ENCODE results near the gene DDX1.
A peak's percentile ranks its signal among the peaks of the same experiment; 100 is the strongest.

Gene DDX1

DNA sequence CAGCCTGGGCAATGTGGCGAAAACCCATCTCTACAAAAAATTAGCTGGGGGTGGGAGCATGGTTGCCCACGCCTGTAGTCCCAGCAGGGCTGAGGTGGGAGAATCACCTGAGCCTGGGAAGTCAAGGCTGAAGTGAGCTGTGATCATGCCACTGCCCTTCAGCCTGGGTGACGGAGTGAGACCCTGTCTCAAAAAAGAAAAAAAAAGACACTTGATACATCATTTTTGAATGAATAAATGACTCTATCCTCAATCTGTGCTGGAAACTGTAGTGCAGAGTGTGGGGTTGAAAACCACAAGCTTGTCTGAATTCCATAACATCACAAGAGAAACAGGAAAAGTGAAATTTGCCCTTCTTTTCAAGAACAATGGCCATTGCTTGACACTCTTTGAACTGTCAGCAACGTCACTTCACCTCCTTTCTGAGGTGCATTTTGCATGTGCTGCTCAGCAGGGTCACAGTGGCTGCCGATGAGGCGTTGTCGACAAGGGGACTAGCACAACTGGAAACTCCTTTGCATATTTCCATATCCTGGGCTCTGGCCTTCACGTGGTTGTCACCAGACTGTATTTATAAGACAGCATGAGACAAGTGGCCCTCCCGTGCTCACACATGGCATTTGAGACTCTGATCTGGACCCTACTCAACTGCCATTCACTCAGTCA is 54.2 kb downstream of the DDX1 start:
- WGBS (ENCODE audit: extremely low coverage, insufficient coverage, insufficient read length) = no CpG with 5 or more reads among the region's 9 CpGs
- H3K4me1 ChIP-seq (ENCODE audit: control insufficient read depth in 1 of 2, insufficient read depth in 2 of 2, low read length in 2 of 2) = peaks cover 29 to 34% of the 10 kb centered on the region in 2 experiments
- peaks cover 19% of the 10 kb centered on the region for H3K79me1 ChIP-seq (ENCODE audit: low read length)
- H3K9me3 ChIP-seq (ENCODE audit: insufficient read depth, low read depth, low read length) = no peaks in the 10 kb centered on the region
- H2AK5ac ChIP-seq (ENCODE audit: low read length) = peak overlapping the region; percentile 90
- H3K27ac ChIP-seq (ENCODE audit: low read depth, low read length) = no peak overlapping the region
- no peaks in the 10 kb centered on the region for H3K27me3 ChIP-seq (ENCODE audit: insufficient read depth, low read length)
- H3K9ac ChIP-seq (ENCODE audit: low read length) = no peak overlapping the region
- no peak for DNase-seq
- H3K14ac ChIP-seq (ENCODE audit: low read length) = peak overlapping the region; percentile 34
- H4K91ac ChIP-seq (ENCODE audit: low read depth, low read length) = peak overlapping the region; percentile 55
- H2BK12ac ChIP-seq (ENCODE audit: low read length) = peak overlapping the region; percentile 77
- no peak overlapping the region for H2BK5ac ChIP-seq (ENCODE audit: low read depth, low read length, poor library complexity)
- H4K12ac ChIP-seq (ENCODE audit: low read depth, low read length) = no peak overlapping the region
- no peaks in the 10 kb centered on the region for H3K79me2 ChIP-seq (ENCODE audit: control insufficient read depth, insufficient read depth, low read length, poor library complexity)
- H2AFZ ChIP-seq (ENCODE audit: insufficient read depth, low read length, poor library complexity) = no peak overlapping the region
- H3K36me3 ChIP-seq (ENCODE audit: control insufficient read depth in 1 of 2, insufficient read depth in 2 of 2, low read length in 2 of 2) = no peaks in the 10 kb centered on the region
- H3K4me3 ChIP-seq (ENCODE audit: low read depth, low read length) = no peak overlapping the region
- no peak overlapping the region for H2BK120ac ChIP-seq (ENCODE audit: insufficient read depth, low read length, poor library complexity)
- no peak overlapping the region for H4K8ac ChIP-seq (ENCODE audit: low read depth, low read length)
- H3K23ac ChIP-seq (ENCODE audit: low read length) = no peak overlapping the region
- H3K18ac ChIP-seq (ENCODE audit: low read length) = peak overlapping the region; percentile 47
- H3K4ac ChIP-seq (ENCODE audit: low read depth, low read length) = no peak overlapping the region
- H3K4me2 ChIP-seq (ENCODE audit: low read length) = no peak overlapping the region

DNA sequence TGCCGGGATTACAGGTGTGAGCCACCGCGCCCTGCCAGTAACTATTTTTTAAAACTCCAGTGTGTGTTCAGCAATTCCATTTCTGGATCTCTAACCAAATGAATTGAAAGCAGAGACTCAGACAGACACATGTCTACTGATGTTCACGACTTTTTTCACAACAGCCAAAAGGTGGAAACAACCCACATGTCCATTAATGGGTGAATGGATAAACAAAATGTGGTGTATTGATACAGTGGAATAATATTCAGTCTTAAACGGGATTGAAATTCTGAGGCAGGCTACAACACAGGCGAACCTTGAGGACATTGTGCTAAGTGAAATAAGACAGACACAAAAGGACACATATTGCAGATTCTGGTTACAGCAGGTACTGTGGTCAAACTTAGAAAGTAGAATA is 55.0 kb downstream of the DDX1 start:
- H3K9me3 ChIP-seq (ENCODE audit: insufficient read depth, low read depth, low read length) = no peaks in the 10 kb centered on the region
- no peak overlapping the region for H3K27ac ChIP-seq (ENCODE audit: low read depth, low read length)
- H2AFZ ChIP-seq (ENCODE audit: insufficient read depth, low read length, poor library complexity) = no peak overlapping the region
- H2BK120ac ChIP-seq (ENCODE audit: insufficient read depth, low read length, poor library complexity) = no peak overlapping the region
- no peak overlapping the region for H3K9ac ChIP-seq (ENCODE audit: low read length)
- H3K14ac ChIP-seq (ENCODE audit: low read length) = no peak overlapping the region
- no CpG with 5 or more reads among the region's 6 CpGs for WGBS (ENCODE audit: extremely low coverage, insufficient coverage, insufficient read length)
- H3K18ac ChIP-seq (ENCODE audit: low read length) = no peak overlapping the region
- no peak overlapping the region for H4K12ac ChIP-seq (ENCODE audit: low read depth, low read length)
- no peak overlapping the region for H2BK5ac ChIP-seq (ENCODE audit: low read depth, low read length, poor library complexity)
- no peaks in the 10 kb centered on the region for H3K36me3 ChIP-seq (ENCODE audit: control insufficient read depth in 1 of 2, insufficient read depth in 2 of 2, low read length in 2 of 2)
- DNase-seq = no peak
- H3K79me1 ChIP-seq (ENCODE audit: low read length) = peaks cover 19% of the 10 kb centered on the region
- no peak overlapping the region for H3K4me2 ChIP-seq (ENCODE audit: low read length)
- H4K91ac ChIP-seq (ENCODE audit: low read depth, low read length) = no peak overlapping the region
- H3K4ac ChIP-seq (ENCODE audit: low read depth, low read length) = no peak overlapping the region
- no peak overlapping the region for H3K4me3 ChIP-seq (ENCODE audit: low read depth, low read length)
- no peak overlapping the region for H2BK12ac ChIP-seq (ENCODE audit: low read length)
- no peaks in the 10 kb centered on the region for H3K79me2 ChIP-seq (ENCODE audit: control insufficient read depth, insufficient read depth, low read length, poor library complexity)
- H3K27me3 ChIP-seq (ENCODE audit: insufficient read depth, low read length) = no peaks in the 10 kb centered on the region
- H2AK5ac ChIP-seq (ENCODE audit: low read length) = no peak overlapping the region
- peaks cover 29 to 32% of the 10 kb centered on the region in 2 experiments for H3K4me1 ChIP-seq (ENCODE audit: control insufficient read depth in 1 of 2, insufficient read depth in 2 of 2, low read length in 2 of 2)
- no peak overlapping the region for H3K23ac ChIP-seq (ENCODE audit: low read length)
- no peak overlapping the region for H4K8ac ChIP-seq (ENCODE audit: low read depth, low read length)

DNA sequence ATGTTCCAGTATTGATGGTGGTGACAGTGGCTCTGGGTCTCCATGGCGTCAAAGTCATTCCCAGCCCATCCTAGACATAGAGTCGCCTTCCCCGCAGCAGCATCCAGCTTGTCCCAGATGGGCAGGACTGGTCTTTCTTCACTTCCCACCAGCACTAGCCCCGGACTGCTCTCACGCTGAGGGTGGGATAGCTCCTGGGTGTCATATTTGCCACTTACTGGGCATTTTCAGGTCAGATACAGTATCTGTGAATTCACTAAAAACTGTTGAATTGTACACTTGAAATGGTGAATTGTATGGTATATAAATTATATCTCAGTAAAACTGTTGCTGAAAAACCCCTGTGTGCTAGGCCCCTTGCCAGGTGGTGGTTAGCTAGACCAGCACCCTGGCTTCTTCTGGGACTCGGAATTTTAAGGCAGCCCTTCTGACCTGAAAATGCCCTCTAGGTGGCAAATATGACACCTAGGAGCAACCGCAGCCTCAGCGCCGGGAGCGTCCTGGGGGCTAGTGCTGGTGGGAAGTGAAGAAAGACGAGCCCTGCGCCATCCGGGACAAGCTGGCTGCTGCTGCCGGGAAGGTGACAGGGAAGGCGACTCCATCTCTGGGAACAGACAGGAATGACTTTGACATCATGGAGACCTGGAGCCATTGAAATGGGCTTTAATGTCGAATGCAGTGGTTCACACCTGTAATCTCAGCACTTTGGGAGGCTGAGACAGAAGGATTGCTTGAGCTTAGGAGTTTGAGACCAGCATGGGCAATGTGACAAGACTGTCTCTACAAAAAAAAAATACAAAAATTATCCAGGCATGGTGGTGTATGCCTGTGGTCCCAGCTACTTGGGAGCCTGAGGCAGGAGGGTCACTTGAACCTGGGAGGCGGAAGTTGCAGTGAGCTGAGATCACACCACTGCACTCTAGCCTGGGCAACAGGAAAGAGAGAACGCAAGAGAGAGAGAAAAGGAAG is 56.2 kb downstream of the DDX1 start:
- peaks cover 16% of the 10 kb centered on the region for H3K79me1 ChIP-seq (ENCODE audit: low read length)
- peaks cover 26 to 29% of the 10 kb centered on the region in 2 experiments for H3K4me1 ChIP-seq (ENCODE audit: control insufficient read depth in 1 of 2, insufficient read depth in 2 of 2, low read length in 2 of 2)
- no peaks in the 10 kb centered on the region for H3K79me2 ChIP-seq (ENCODE audit: control insufficient read depth, insufficient read depth, low read length, poor library complexity)
- no peaks in the 10 kb centered on the region for H3K9me3 ChIP-seq (ENCODE audit: insufficient read depth, low read depth, low read length)
- no peak overlapping the region for H2BK12ac ChIP-seq (ENCODE audit: low read length)
- H2AK5ac ChIP-seq (ENCODE audit: low read length) = no peak overlapping the region
- H3K9ac ChIP-seq (ENCODE audit: low read length) = no peak overlapping the region
- no peak overlapping the region for H2BK5ac ChIP-seq (ENCODE audit: low read depth, low read length, poor library complexity)
- H3K18ac ChIP-seq (ENCODE audit: low read length) = no peak overlapping the region
- no peak for DNase-seq
- no peak overlapping the region for H3K14ac ChIP-seq (ENCODE audit: low read length)
- no peak overlapping the region for H3K4me2 ChIP-seq (ENCODE audit: low read length)
- H2AFZ ChIP-seq (ENCODE audit: insufficient read depth, low read length, poor library complexity) = no peak overlapping the region
- H4K91ac ChIP-seq (ENCODE audit: low read depth, low read length) = no peak overlapping the region
- H3K4me3 ChIP-seq (ENCODE audit: low read depth, low read length) = no peak overlapping the region
- no peak overlapping the region for H3K23ac ChIP-seq (ENCODE audit: low read length)
- WGBS (ENCODE audit: extremely low coverage, insufficient coverage, insufficient read length) = no CpG with 5 or more reads among the region's 18 CpGs
- H4K8ac ChIP-seq (ENCODE audit: low read depth, low read length) = no peak overlapping the region
- H3K4ac ChIP-seq (ENCODE audit: low read depth, low read length) = no peak overlapping the region
- H4K12ac ChIP-seq (ENCODE audit: low read depth, low read length) = no peak overlapping the region
- H2BK120ac ChIP-seq (ENCODE audit: insufficient read depth, low read length, poor library complexity) = no peak overlapping the region
- no peaks in the 10 kb centered on the region for H3K36me3 ChIP-seq (ENCODE audit: control insufficient read depth in 1 of 2, insufficient read depth in 2 of 2, low read length in 2 of 2)
- no peak overlapping the region for H3K27ac ChIP-seq (ENCODE audit: low read depth, low read length)
- no peaks in the 10 kb centered on the region for H3K27me3 ChIP-seq (ENCODE audit: insufficient read depth, low read length)

DNA sequence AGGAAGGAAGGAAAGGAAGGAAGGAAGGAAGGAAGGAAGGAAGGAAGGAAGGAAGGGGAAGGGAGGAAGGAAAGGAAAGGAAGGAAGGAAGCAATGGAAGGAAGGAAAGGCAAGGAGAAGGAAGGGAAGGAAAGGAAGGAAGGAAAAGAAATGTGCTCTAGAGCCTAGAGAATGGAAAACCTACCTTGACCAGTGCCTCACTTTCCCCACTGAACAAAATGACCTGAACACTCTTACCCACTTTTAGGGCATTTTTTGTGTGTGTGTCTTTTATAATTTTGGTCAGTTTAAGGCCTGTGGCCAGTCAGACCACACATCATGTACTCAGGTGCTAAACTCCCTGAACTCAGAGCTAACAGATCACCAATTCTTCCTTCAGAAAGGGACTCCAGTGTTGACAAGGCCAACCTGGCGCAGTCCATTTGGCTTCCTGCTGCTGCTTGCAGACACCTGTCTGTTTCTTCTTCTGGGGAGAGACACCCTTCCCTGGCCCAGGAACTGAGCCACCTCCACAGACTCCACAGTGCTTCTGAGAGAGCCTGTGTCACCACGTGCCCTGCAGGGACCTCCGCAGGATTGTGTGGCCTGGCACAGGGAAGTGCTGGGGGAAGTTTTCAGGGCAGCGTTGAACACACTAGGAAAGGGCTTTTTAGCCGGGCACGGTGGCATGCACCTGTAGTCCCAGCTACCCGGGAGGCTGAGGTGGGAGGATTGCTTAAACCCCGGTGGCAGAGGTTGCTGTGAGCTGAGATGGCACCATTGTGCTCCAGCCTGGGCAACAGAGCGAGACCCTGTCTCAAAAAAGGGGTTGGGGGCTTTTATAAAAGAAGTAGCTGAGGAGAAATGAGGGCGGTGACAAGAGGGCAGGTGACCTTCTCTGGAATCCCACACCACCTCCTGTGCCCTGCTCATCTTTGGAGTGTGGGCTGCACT is 57.2 kb downstream of the DDX1 start:
- DNase-seq = no peak
- no CpG with 5 or more reads among the region's 10 CpGs for WGBS (ENCODE audit: extremely low coverage, insufficient coverage, insufficient read length)
- peak overlapping the region; percentile 66 for H2BK12ac ChIP-seq (ENCODE audit: low read length)

More for the DNA sequence above, 57.2 kb downstream of the DDX1 start:
- Histone ChIP-seq H3K79me2 (ENCODE audit: control insufficient read depth, insufficient read depth, low read length, poor library complexity) (no peaks in the 10 kb centered on the region), H3K27ac (ENCODE audit: low read depth, low read length) (no peak overlapping the region), H2AFZ (ENCODE audit: insufficient read depth, low read length, poor library complexity) (no peak overlapping the region), H3K9me3 (ENCODE audit: insufficient read depth, low read depth, low read length) (no peaks in the 10 kb centered on the region), H3K79me1 (ENCODE audit: low read length) (peaks cover 16% of the 10 kb centered on the region), H3K4ac (ENCODE audit: low read depth, low read length) (no peak overlapping the region), H2AK5ac (ENCODE audit: low read length) (peak overlapping the region; percentile 50), H3K18ac (ENCODE audit: low read length) (peak overlapping the region; percentile 37), H2BK5ac (ENCODE audit: low read depth, low read length, poor library complexity) (peak overlapping the region; percentile 18), H4K12ac (ENCODE audit: low read depth, low read length) (no peak overlapping the region), H3K23ac (ENCODE audit: low read length) (no peak overlapping the region), H3K9ac (ENCODE audit: low read length) (no peak overlapping the region), H3K27me3 (ENCODE audit: insufficient read depth, low read length) (no peaks in the 10 kb centered on the region), H3K36me3 (ENCODE audit: control insufficient read depth in 1 of 2, insufficient read depth in 2 of 2, low read length in 2 of 2) (no peaks in the 10 kb centered on the region), H2BK120ac (ENCODE audit: insufficient read depth, low read length, poor library complexity) (no peak overlapping the region), H3K4me3 (ENCODE audit: low read depth, low read length) (no peak overlapping the region), H3K4me1 (ENCODE audit: control insufficient read depth in 1 of 2, insufficient read depth in 2 of 2, low read length in 2 of 2) (peaks cover 28 to 36% of the 10 kb centered on the region in 2 experiments), H3K4me2 (ENCODE audit: low read length) (no peak overlapping the region), H4K91ac (ENCODE audit: low read depth, low read length) (peak overlapping the region; percentile 69), H4K8ac (ENCODE audit: low read depth, low read length) (peak overlapping the region; percentile 43), H3K14ac (ENCODE audit: low read length) (no peak overlapping the region)

All from trophoblast cell (in vitro differentiated cells and primary cell).